ENCODE measurements around the gene RNF40.
A peak's percentile ranks its signal among the peaks of the same experiment; 100 is the strongest.

Gene RNF40

DNA sequence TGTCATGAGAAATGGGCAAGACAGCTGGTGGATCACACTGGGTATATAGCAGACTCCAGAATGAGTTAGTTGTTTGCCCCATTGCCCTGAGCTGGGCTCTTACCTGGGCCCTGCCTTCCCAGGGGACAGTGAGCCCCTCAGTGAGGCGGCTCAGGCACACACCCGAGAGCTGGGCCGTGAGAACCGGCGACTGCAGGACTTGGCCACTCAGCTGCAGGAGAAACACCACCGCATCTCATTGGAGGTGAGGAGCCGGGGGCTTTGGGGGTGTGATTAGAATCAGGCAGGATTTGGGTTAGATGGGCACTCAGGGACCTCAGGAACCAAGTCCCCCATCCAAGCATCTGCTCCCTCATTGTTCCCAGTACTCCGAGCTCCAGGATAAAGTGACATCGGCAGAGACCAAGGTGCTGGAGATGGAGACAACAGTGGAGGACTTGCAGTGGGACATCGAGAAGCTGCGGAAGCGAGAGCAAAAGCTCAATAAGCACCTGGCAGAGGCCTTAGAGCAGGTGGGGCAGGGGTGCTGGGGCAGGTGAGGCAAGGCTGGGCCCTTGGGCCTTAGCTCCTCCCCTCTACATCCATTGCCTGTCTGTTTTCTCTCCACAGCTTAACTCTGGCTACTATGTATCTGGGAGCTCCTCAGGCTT is 2.8 kb downstream of the RNF40 start:
- no peak for DNase-seq

DNA sequence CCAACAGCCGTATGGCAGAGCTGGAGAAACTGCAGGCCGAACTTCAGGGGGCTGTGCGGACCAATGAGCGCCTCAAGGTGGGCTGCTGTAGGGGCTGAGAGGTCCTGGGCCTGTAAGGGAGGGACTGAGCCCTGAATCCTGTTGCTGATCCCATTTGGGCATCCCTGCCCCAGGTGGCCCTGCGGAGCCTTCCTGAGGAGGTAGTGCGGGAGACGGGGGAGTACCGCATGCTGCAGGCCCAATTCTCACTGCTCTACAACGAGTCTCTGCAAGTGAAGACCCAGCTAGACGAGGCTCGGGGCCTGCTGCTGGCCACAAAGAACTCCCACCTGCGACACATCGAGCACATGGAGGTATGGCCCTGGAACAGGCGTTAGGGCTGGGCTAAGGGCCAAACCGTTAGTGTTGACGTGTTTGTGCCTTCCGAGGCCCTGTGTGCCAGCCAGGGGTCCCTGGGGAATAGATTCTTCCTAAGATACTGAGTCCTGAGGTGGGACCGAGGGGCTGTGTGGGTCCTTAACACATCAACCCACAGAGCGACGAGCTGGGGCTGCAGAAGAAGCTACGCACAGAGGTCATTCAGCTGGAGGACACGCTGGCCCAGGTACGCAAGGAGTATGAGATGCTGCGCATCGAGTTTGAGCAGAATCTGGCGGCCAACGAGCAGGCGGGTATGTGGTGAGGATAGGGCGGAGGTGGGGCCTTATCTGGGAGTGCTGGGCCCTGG is 4.2 kb downstream of the RNF40 start:
- DNase-seq = no peak

DNA sequence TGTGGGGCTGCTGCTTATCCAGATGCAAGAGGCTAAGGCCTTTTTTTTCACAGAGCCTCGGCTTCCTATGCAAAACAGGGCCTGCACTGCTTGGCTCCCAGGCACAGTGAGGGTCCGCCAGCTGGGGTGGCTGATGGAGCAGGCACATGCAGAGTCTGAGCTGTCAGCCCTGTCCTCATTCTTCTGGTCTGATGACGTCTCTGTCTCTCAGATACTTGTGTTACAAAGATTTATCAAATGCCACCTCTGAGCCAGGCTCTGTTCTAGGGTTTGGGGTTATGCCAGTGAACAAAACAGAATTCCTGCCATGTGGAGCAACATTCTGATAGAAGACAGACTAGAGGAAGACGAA is 4.8 kb downstream of the RNF40 start:
- no peak for DNase-seq

DNA sequence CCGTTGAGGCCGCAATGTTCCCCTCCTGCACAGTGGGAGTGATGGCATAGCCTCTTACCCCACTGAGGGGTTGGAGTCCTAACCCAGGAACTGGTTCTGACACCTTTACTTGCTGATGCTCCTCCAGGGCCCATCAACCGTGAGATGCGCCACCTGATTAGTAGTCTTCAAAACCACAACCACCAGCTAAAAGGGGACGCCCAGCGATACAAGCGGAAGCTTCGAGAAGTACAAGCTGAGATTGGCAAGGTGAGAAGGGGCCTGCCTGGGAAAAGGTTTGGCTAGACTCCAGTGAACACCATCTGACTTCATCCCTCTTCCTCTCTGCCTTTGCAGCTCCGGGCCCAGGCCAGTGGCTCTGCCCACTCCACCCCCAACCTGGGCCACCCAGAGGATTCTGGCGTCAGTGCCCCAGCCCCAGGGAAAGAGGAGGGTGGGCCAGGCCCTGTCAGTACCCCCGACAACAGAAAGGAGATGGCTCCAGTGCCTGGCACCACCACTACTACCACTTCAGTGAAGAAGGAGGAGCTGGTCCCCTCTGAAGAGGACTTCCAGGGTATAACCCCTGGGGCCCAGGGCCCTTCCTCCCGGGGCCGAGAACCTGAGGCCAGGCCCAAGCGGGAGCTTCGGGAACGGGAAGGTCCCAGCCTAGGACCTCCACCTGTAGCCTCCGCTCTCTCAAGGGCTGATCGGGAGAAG is 5.8 kb downstream of the RNF40 start:
- DNase-seq = no peak

DNA sequence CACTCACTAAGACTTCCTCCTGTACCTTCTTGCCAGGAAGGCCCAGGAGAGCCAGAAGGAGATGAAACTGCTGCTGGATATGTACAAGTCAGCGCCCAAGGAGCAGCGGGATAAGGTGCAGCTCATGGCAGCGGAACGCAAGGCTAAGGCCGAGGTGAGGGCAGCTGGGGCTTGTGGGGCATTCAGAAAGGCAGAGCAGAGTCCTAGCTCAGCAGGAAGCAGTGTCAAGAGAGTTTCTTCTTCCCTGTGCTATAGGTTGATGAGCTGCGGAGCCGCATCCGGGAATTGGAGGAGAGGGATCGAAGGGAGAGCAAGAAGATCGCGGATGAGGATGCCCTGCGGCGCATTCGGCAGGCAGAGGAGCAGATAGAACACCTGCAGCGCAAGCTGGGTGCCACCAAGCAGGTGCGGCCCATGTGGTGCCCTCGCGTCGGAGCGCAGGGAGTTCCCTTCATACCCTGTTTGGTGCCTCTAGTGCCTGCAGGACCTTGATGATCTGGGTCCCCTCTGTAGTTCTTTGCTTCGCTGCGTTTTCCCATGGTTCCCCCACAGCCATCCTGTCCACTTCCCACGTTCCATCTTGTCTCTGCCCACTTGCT is 6.6 kb downstream of the RNF40 start:
- no peak for DNase-seq

DNA sequence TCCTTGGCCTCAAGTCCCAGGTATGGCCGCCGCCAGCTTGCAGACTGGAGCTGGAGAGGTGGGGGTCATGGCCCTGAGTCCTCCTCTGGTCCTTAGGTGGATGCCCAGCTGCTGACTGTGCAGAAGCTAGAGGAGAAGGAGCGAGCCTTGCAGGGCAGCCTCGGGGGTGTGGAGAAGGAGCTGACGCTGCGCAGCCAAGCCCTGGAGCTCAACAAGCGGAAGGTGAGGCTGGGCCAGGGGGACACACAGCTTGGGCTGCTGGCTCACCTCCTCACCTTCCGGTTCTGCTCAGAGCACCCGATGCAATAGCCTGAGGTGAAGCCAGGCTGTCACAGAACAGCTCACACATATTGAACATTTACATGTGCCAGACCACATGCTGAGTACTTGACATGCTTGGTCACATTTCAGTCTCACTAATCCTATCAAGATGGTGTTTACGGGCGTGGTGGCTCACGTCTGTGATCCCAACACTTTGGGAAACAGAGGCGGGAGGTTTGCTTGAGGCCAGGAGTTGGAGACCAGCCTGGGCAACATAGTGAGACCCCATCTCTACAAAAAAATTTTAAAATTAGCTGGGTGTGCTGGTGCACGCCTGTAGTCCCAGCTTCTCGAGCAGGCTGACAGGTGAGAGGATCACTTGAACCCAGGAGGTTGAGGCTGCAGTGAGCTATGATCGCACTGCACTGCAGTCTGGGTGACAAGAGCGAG is 7.4 kb downstream of the RNF40 start:
- no peak for DNase-seq

DNA sequence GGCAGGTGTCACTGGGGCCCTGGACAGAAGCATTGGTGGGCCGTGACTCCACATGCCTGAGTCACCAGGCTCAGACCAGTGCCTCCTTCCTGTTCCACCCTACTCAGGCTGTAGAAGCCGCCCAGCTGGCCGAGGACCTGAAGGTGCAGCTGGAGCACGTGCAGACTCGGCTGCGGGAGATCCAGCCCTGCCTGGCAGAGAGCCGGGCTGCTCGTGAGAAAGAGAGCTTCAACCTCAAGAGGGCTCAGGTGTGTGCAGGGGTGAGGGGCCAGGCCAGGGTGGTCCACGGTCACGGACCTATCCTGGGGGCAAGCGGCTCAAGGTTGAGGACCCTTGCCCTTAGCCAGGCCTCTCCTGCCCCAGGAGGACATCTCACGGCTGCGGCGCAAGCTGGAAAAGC is 9.6 kb downstream of the RNF40 start:
- DNase-seq = no peak

DNA sequence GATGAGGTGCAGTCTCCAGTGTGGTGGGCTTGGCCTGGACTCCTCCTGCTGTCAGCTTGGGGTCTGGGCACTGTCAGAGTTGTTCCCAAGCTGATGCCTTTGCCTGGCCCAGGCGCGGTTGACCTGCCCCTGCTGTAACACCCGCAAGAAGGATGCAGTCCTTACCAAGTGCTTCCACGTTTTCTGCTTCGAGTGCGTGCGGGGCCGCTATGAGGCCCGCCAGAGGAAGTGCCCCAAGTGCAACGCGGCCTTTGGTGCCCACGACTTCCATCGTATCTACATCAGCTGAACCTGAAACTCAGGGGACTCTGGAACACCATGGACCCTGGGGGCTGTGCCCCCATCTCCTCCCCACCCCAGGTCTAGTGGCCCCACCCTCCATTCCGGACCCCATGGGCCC is 11.7 kb downstream of the RNF40 start:
- no peak for DNase-seq

DNA sequence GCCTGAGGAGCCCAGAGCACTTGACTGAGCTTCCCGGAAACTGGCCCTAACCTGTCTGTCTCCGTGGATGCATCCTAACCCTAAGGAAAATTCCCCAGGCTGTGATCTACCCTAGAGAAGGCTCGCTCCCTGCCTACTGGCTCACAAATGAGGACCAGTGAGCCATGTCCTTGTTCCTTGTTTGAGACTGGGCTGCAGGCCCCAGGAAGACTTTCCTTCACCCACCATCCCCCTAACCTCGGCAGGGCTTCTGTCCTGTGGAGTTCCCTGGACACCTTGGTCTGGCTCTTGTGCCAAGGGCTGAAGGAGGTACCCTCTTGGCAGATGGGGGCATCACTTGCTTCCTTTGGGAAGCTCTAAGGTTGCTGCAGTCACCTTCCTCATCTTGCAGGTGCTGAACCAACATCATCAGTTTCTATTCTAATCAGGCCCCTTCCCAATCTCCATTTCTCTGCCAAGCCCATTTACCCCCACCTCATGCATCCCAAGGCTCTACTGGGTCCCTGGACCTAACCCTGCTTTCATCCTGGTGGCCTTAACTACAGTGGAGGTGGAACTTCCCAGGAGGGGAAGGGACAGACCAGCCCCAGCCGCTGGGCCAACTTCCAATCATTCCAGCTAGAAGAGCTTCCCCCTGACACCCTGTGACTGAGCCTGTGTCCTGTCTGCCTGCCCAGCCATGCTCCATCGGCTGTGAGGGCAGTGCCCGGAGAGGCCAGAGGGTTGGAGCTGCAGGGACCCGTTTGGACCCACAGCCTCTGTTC is 12.4 kb downstream of the RNF40 start:
- no peak for DNase-seq

DNA sequence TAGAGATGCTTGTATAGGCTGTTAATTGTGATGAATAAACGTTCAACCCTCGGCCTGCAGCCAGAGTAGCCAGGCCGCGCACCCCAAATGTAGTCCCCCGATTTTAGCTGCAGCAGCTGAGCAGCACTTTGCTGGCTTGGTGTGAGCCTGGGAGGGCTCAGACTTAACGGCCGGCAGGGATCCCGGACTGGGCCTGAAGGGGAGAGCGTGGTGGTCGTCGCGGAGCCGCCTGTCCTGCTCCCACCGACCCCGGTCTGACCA is 12.9 kb downstream of the RNF40 start:
- no peak for DNase-seq

DNA sequence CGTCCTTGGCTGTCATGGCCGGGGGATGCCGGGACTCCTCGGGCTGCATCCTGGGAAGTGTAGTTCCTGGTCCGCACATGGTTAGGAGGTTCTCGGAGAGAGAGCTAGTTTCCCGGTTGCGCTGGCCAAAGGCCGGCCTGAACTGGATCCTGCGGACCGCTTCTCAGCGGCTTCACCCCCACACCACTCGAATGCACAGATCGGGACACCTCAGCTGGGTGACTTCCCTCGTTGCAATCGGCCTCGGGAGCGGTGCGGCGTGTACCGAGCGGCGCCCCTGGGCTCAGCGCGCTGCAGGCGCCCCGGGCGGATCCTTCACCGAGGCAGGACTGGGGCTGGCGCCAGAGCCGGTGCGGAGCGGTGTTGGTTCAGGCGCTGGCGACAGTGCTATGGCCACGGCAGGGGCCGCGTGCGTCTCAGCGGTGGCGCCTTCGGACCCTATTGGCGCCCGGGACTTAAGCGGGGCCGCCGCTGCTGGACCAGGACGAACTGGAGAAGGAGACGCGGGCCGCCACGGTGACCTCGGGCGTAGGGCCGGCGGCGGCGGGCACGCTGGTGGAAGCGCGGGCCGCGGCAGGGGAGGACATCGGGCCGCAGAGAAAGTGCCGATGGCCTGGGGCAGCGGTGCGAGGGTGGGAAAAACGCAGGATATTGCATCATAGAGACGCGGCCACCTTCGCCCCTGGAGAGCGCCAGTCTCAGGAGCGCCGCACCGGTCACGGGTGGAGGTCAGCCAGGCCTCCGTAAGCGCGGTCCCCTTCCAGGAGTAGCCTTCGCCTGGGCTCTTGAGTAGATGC is 13.5 kb downstream of the RNF40 start:
- peak; percentile 60 for DNase-seq

DNA sequence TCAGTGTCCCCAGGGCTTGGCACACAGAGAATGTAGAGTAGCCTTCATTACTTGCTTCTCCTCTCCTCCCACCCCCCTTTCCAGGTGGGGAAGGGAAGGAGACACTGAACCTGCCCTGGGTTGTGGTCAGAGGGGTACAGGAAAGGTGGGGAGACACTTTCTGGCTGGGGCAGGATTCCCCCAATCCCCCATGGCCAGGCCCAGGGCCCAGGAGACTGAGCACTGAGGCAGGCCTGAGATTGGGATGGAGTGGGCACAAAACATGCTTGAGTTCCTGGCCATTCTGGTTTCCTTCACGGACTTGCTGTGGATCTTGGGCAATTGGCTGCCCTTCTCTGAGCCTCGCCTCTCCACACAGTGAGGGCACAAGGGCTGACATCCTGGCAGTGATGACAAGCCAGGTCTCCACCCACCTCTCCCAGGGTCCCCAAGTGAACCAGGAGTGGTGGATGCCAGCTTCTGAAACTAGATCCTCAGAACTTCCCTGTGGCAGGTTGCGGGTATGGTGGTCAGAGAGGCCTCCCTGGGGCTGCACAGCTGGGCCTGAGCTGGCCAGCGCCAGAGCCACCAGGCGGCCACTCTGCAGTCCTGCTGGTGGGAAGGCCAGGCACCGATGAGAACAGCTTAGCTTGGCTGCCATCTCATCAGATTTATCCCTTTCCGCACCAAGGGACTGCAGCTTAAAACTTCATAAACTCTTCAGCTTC is 15.6 kb downstream of the RNF40 start:
- no peak for DNase-seq

DNA sequence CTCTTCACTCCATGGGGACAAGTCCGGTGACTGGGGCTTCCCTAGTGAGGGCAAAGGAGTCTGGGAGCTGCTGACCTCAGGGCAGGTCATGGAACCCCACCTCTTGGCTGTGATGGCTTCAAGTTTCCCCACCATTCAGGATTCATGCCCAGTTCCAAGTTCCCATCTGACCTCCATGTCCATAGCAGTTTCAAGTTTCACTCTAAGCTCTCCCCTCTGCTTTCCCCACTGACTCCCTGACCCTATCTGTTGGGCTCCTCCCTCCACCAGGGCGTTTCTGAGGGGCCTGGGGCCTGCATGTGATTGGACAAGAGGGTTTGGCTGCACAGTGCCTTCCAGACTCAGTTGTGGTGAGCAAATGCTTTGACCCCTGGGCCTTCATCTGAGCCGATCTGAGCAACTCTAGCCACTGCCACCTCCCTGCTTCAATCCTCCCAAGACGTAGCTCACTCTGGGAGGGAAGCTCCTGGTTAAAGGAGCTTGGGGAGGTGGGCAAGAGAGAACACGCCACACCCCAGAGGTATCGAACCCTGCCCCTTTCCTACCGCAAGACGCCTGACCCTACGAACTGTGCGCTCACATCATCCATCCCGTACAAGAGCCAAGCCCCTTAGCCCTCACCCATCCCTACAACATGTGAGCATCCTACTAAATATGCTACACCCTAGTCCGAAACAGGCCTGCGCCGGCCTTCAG is 16.6 kb downstream of the RNF40 start:
- no peak for DNase-seq

DNA sequence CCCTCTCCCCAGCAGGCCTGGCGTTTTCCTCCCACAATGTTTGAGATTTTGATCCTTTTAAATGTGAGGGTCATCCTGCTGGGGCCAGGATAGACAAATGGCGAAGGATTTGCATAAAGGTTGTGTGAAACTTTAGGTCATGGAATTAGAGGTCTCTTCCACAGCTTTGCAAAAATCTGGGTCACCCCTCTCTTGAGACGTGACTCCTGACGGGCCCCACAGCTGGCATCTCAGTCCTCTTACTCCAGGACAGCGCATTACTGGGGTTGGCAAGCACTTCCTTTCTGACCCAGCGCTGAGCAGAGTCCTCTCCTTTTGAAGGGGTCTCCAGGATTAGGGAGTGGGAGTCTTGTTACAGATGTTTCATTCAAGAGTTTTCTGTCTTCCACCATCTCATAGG is 17.5 kb downstream of the RNF40 start:
- no peak for DNase-seq

DNA sequence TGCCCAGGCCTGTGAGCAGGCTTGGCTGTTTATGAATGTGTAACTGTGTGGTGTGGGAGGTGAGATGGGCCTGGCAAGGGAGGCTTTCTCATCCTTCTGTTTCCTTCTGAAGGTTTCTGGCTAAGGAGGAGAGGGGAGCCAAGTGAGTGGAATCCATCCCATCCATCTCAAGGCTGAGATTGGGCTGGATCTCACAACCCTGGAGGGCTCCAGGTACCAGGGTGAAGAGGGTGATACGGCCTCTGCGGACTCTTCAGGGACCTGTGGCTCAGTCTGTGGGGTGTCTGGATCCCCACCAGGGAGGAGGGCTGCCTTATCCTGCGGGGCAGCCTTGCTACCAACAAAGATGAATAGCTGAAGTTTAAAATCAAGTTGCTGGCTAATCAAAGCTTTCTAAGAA is 17.9 kb downstream of the RNF40 start:
- no peak for DNase-seq

DNA sequence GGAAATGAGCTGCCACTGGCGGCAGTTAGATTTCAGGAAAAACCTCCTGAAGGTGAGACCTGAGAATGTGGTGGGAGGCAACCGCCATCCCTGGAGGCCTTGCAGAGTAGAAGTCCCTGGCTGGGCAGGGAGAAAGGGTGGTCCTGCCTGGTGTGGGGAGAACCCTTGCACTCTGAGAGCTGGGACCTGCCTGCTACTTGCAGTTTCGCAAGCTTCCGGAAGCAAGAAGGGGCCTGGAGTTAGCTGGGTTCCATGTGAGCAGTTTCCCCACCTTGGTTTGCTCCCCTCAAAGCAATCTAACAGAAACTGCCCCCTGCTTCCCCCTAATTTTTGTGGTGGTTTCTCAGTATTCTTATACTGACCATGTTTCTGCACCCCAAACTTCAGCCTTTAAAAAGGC is 18.4 kb downstream of the RNF40 start:
- no peak for DNase-seq

DNA sequence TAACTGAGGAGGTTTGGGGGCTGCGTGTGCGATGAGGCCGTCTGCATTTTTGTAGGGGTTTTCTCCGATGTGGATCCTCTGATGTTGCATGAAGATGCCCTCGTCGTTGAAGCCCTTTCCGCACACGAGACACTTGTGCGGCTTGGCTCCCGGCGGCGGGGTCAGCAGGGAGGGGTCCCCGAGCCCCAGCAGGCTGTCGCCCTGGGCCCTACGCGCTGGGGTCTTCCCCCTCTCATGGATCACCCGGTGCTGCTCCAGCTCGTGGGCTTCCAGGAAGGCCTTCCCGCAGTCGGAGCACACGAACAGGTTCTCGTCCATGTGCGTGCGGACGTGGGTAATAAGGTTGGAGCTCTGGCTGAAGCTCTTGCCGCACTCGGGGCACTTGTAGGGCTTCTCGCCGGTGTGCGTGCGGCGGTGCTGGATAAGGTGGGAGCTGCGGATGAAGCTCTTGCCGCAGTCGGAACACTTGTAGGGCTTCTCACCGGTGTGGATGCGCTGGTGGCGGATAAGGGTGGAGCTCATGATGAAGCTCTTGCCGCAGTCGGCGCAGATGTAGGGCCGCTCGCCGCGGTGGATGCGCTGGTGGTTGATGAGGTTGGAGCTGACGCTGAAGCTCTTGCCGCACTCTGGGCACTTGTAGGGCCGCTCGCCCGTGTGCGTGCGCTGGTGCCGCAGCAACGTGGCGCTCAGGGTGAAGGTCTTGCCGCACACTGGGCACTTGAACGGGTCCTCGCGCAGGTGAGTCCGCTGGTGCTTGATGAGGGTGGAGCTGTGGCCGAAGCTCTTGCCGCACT is 20.6 kb downstream of the RNF40 start:
- no peak for DNase-seq

DNA sequence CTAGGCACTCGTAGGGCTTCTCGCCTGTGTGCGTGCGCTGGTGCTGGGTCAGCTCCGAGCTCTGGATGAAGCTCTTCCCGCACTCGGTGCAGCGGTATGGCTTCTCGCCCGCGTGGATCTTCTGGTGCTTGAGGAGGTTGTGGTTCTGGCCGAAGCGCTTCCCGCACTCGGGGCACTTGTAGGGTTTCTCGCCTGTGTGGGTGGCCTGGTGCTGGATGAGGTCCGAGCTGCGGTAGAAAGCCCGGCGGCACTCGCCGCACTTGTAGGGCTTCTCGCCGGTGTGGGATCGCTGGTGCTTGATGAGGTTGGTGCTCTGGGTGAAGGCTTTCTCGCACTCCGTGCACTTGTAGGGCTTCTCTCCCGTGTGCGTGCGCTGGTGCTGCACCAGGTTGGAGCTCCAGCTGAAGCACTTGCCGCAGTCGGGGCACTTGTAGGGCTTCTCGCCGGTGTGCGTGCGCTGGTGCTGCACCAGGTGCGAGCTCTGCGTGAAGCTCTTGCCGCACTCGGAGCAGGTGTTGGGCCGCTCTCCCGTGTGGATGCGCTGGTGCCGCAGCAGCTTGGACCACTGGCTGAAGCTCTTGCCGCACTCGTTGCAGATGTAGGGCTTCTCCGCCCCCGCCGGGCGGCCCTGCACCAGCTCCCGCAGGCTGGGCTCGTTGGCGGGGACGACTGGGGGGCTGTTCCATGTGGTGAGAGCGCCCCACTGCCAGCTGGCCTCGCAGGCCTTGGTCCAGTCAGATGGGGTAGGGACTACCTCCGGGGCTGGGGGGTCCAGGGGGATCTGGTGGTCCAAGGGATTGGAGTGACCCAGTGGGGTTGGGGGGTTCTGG is 21.4 kb downstream of the RNF40 start:
- DNase-seq = no peak

DNA sequence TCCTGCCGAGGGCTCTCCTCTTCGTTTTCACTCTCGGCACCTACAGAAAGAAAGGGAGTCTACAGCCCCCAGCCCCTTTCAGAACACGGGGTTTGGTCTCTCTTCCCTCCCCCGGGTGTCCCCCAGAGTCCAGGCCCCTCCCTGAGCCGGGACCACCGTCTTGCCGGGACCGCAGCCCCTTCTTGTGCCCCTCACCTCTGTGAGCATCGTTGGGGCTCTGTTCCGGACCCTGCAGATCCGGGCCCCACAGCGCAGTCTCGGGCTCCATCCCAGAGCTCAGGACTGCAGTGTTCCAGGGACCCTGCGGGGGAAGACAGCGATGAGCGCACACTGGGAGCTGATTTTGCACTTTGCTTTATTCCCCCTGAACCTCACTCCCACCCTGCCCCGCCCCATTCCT is 22.1 kb downstream of the RNF40 start:
- no peak for DNase-seq

Measured in DMS153 (cell line).